ENCODE measurements around the gene BRDT. TPM values are rescaled to one million over a fixed set of nuclear protein-coding genes. Genes with fewer than 3 reads are reported as not detected.
"Not testable (repeated sequence)": the region's sequence is repeated elsewhere in the genome, so short reads cannot be mapped to it uniquely, and the experiment has no call there.

The BRDT gene
- total and polyA plus RNA-seq, 2 donors (not counting 3 experiments of a cell fraction or from before 2014, with no cell fraction given), result not detected

DNA sequence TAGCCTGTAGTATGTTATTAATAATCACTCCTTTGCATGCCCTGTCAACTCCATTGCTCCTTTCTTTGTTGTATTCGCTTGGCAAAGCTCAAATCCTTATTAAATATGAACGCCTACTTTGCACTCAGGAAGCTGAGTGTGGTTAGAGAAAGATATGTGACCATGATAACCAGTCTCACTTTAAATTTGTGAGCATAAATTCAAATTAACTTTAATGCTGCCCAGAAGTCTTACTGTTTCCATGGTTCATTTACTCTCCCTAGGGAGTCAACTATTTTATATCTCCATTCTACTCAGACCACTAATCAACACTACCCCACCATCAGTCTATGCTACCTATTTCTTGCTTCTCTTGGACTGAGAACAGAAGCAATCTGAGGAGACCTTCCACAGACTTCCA, 68.5 kb downstream of the BRDT start:
- CTCF ChIA-PET, result no interaction called here

DNA sequence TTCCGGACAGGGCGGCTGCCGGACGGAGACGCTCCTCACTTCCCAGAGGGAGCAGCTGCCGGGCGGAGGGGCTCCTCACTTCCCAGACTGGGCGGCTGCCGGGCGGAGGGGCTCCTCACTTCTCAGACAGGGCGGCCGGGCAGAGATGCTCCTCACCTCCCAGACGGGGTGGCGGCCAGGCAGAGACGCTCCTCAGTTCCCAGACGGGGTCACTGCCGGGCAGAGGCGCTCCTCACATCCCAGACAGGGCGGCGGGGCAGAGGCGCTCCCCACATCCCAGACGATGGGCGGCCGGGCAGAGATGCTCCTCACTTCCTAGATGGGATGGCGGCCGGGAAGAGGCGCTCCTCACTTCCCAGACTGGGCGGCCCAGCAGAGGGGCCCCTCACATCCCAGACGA, 76.8 kb downstream of the BRDT start:
- H4K20me1 ChIP-seq (replicated peaks; ENCODE audit: control insufficient read depth, extremely low read depth, insufficient read depth, low read length); dilution Hi-C loops (cut with MboI; ENCODE audit: extremely low pct_ligation_motif_present, low sequenced_read_pairs); DNase-seq (ENCODE audit: low read depth, low spot score); H2AFZ ChIP-seq (ENCODE audit: low read depth, low read length); H3K79me2 ChIP-seq (ENCODE audit: control insufficient read depth, insufficient read depth, low read length); H3K27ac ChIP-seq (ENCODE audit: insufficient read depth, low read depth, low read length); CTCF ChIA-PET; POLR2A ChIA-PET; H3K4me3 ChIP-seq (replicated peaks in 1 of 3; ENCODE audit: insufficient read depth in 1 of 3, low read depth in 1 of 3, low read length in 3 of 3); H3K27me3 ChIP-seq (ENCODE audit: control insufficient read depth in 2 of 2, insufficient read depth in 2 of 2, low read length in 2 of 2); intact Hi-C loops (cut with micrococcal nuclease); H3K9me1 ChIP-seq (replicated peaks; ENCODE audit: control insufficient read depth, extremely low read depth, insufficient read depth, low read length); H3K36me3 ChIP-seq (ENCODE audit: control insufficient read depth in 2 of 2, extremely low read depth in 1 of 2, insufficient read depth in 2 of 2, low read length in 2 of 2); FAIRE-seq; H3K4me2 ChIP-seq (ENCODE audit: insufficient read depth, low read length); H3K9ac ChIP-seq (replicated peaks; ENCODE audit: extremely low read depth, insufficient read depth, low read length); BruUV-seq (replicated peaks); H3K9me3 ChIP-seq (replicated peaks; ENCODE audit: control insufficient read depth, insufficient read depth, low read length): not testable (repeated sequence)
- H3K4me1 ChIP-seq (ENCODE audit: control insufficient read depth, extremely low read depth, insufficient read depth, low read length), result peaks cover 16% of the 10 kb centered on the region

More for the DNA sequence above, 68.5 kb downstream of the BRDT start:
- H3K9me1 ChIP-seq (replicated peaks; ENCODE audit: control insufficient read depth, extremely low read depth, insufficient read depth, low read length), result no peaks in the 10 kb centered on the region
- FAIRE-seq (no peak), DNase-seq (ENCODE audit: low read depth, low spot score) (no peak)
- POLR2A ChIA-PET, result no interaction called here
- no peak overlapping the region for H3K27ac ChIP-seq (ENCODE audit: insufficient read depth, low read depth, low read length)
- TF ChIP-seq GATA2 (IDR thresholded peaks at IDR 0.05; ENCODE audit: insufficient read depth, insufficient read length, low read depth, low read length) (no peak), MYC (IDR thresholded peaks at IDR 0.05; ENCODE audit: low read depth, low read length) (no peak), POLR2AphosphoS5 (IDR thresholded peaks at IDR 0.05; ENCODE audit: insufficient read depth, low read depth, low read length) (no peak), POLR2A (IDR thresholded peaks at IDR 0.05; ENCODE audit: low read depth, low read length) (no peak), FOS (IDR thresholded peaks at IDR 0.05; ENCODE audit: borderline replicate concordance, insufficient read depth, low read length) (no peak), EZH2 (IDR thresholded peaks at IDR 0.05; ENCODE audit: borderline replicate concordance, low read depth, low read length, severe bottlenecking) (no peak), JUN (IDR thresholded peaks at IDR 0.05; ENCODE audit: borderline replicate concordance, insufficient read depth, insufficient read length, low read depth) (no peak)
- TF ChIP-seq, protein P1, sequence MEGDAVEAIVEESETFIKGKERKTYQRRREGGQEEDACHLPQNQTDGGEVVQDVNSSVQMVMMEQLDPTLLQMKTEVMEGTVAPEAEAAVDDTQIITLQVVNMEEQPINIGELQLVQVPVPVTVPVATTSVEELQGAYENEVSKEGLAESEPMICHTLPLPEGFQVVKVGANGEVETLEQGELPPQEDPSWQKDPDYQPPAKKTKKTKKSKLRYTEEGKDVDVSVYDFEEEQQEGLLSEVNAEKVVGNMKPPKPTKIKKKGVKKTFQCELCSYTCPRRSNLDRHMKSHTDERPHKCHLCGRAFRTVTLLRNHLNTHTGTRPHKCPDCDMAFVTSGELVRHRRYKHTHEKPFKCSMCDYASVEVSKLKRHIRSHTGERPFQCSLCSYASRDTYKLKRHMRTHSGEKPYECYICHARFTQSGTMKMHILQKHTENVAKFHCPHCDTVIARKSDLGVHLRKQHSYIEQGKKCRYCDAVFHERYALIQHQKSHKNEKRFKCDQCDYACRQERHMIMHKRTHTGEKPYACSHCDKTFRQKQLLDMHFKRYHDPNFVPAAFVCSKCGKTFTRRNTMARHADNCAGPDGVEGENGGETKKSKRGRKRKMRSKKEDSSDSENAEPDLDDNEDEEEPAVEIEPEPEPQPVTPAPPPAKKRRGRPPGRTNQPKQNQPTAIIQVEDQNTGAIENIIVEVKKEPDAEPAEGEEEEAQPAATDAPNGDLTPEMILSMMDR (IDR thresholded peaks at IDR 0.05; ENCODE audit: extremely low read depth in 1 of 2, insufficient read depth in 1 of 2, low read depth in 1 of 2, low read length in 2 of 2), result no peak
- TF ChIP-seq, protein P2, sequence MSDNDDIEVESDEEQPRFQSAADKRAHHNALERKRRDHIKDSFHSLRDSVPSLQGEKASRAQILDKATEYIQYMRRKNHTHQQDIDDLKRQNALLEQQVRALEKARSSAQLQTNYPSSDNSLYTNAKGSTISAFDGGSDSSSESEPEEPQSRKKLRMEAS (IDR thresholded peaks at IDR 0.05; ENCODE audit: insufficient read depth, insufficient read length), result no peak
- no peaks in the 10 kb centered on the region for H3K4me1 ChIP-seq (ENCODE audit: control insufficient read depth, extremely low read depth, insufficient read depth, low read length)
- H3K27me3 ChIP-seq (ENCODE audit: control insufficient read depth in 2 of 2, insufficient read depth in 2 of 2, low read length in 2 of 2), result peaks cover 0 to 4% of the 10 kb centered on the region in 2 experiments
- BruUV-seq (replicated peaks), result no TSS peak
- no peak overlapping the region for H2AFZ ChIP-seq (ENCODE audit: low read depth, low read length)
- no peak overlapping the region for H3K9ac ChIP-seq (replicated peaks; ENCODE audit: extremely low read depth, insufficient read depth, low read length)
- no peaks in the 10 kb centered on the region for H3K9me3 ChIP-seq (replicated peaks; ENCODE audit: control insufficient read depth, insufficient read depth, low read length)
- no peaks in the 10 kb centered on the region for H3K79me2 ChIP-seq (ENCODE audit: control insufficient read depth, insufficient read depth, low read length)
- H3K4me2 ChIP-seq (ENCODE audit: insufficient read depth, low read length), result no peak overlapping the region
- no peaks in the 10 kb centered on the region for H4K20me1 ChIP-seq (replicated peaks; ENCODE audit: control insufficient read depth, extremely low read depth, insufficient read depth, low read length)
- no peaks in the 10 kb centered on the region for H3K36me3 ChIP-seq (ENCODE audit: control insufficient read depth in 2 of 2, extremely low read depth in 1 of 2, insufficient read depth in 2 of 2, low read length in 2 of 2)
- dilution Hi-C loops (cut with MboI; ENCODE audit: extremely low pct_ligation_motif_present, low sequenced_read_pairs) (no loop called here), intact Hi-C loops (cut with micrococcal nuclease) (no loop called here)
- no peak overlapping the region for H3K4me3 ChIP-seq (replicated peaks in 1 of 3; ENCODE audit: insufficient read depth in 1 of 3, low read depth in 1 of 3, low read length in 3 of 3)

All from endothelial cell of umbilical vein (primary cell).